GM18907 (cell line): ENCODE data around the gene HINT2.

ENCODE experiments used
- ATAC-seq: cut with Tn5 transposase; IDR thresholded peaks from one replicate; pipeline ENCODE4 v1.9.1; 2021; ENCODE audit warnings: mild to moderate bottlenecking, moderate library complexity; ENCODE audit not compliant: unreplicated experiment

HINT2 gene

GRCh38 chr9:35812025-35812602 lies 2.7 kb downstream of the HINT2 start, which contains the start of gene SPAG8:
SPAG8 (minus strand) TSS chr9:35812262; CDS start chr9:35812147, 115 bp downstream.
- ATAC-seq, result peak; percentile 59

GRCh38 chr9:35811381-35812024 lies 3.3 kb downstream of the HINT2 start:
- ATAC-seq, result no peak

- no peak for ATAC-seq
Observed at GRCh38 chr9:35810122-35810521, 4.7 kb downstream of the HINT2 start.

- ATAC-seq, result no peak
Observed at GRCh38 chr9:35808433-35808832, 6.4 kb downstream of the HINT2 start.

GRCh38 chr9:35806101-35806500 lies 8.7 kb downstream of the HINT2 start:
- ATAC-seq, result no peak

GRCh38 chr9:35801328-35802128 lies 13.3 kb downstream of the HINT2 start:
- ATAC-seq, result no peak

GRCh38 chr9:35800530-35800929 lies 14.3 kb downstream of the HINT2 start:
- ATAC-seq, result no peak

- ATAC-seq, result no peak
Observed at GRCh38 chr9:35798658-35799374, 16.0 kb downstream of the HINT2 start.

GRCh38 chr9:35797311-35798109 lies 17.3 kb downstream of the HINT2 start:
- no peak for ATAC-seq

- ATAC-seq, result no peak
Observed at GRCh38 chr9:35795695-35796094, 19.1 kb downstream of the HINT2 start.

- no peak for ATAC-seq
Observed at GRCh38 chr9:35793461-35793860, 21.4 kb downstream of the HINT2 start.

- no peak for ATAC-seq
Observed at GRCh38 chr9:35792826-35793225, 22.0 kb downstream of the HINT2 start.

GRCh38 chr9:35792024-35792813 lies 22.6 kb downstream of the HINT2 start:
- no peak for ATAC-seq

- ATAC-seq, result no peak
Observed at GRCh38 chr9:35791297-35791921, 23.4 kb downstream of the HINT2 start, which contains the start of gene NPR2. NPR2 (plus strand) TSS chr9:35791591; CDS start chr9:35792409, 818 bp downstream.

GRCh38 chr9:35790385-35791296 lies 24.2 kb downstream of the HINT2 start:
- peak; percentile 61 for ATAC-seq

GRCh38 chr9:35790025-35790384 lies 24.8 kb downstream of the HINT2 start:
- no peak for ATAC-seq

- ATAC-seq, result no peak
Observed at GRCh38 chr9:35789541-35789940, 25.3 kb downstream of the HINT2 start.

GRCh38 chr9:35783418-35783817 lies 31.4 kb downstream of the HINT2 start:
- ATAC-seq, result no peak
